GM19372 (cell line): ENCODE measurements around the gene GRAMD4.
A peak's percentile ranks its signal among the peaks of the same experiment; 100 is the strongest.

Experiments used
- ATAC-seq: cut with Tn5 transposase; IDR thresholded peaks from one replicate; pipeline ENCODE4 v1.9.1; 2021; ENCODE audit warnings: mild to moderate bottlenecking, low read depth, moderate library complexity; ENCODE audit not compliant: unreplicated experiment

GRAMD4 gene

DNA sequence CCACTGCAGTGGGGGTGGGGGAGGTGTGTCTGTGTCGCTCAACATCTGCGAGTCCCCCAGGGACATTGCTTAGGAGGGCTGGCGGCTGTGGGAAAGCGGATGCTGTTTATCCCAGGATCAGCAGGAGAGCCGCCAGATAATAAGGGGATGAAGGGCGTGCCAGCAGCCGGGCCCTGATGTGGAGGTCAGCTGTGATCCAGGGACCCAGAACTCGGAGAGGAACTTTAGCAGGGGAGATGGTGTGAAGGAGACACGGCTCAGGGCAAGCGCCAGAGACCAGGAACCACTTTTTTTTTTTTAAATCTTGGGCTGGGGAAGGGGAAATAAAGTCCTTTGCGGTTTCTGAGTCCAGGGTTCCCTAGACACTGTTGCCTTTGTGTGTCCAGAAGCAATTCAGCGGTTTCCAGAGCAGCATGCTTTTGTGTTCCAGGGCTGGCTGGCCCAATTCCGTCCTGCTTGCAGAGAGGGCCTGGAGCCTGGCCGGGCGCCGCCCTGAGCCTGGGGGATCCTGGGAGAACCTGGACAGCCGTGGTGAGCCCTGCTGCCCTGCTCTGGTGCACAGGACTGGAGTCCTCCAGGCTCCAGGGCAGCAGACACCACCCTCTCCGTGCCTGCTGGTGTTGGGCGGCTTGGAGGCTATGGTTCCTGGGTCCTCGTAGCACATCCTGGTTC is at the start of gene GRAMD4:
GRAMD4 (plus strand) TSS at position 557 of the 672 bp plus-strand sequence. CDS start 6,414 bp downstream, outside the sequence.
- no peak for ATAC-seq

DNA sequence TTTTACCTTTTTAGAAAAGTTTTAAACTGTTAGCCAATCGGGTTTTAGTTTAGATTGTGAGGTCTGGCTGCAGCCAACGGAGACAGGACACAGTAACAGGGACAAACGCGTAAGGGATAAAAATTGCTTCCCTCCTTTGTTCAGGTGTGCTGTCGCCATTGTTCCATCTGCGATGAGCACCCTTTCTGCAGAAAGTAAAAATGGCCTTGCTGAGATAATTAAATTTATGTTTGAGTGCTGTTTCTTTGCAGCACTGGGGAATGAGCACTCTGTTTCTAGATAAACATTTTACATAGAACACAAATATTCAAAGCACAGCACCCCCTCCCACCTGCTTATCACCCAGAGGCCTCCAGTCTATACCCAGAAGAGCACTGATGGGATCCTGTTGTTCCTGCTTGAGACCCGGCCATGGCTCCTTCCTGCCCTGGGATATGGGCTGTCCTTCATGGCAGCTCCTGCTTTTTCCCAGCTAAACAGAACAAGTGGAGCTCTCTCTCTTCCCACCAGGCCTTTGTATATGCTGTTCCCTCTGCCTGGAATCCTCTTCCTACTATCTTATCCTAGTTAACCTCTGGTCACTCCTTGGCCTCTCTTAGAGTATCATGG is 48.4 kb upstream of the GRAMD4 start:
- ATAC-seq = no peak

- no peak for ATAC-seq
These were observed 47.0 kb upstream of the GRAMD4 start for GRCh38 chr22:46572911-46573780.

GRCh38 chr22:46573781-46574437 is 46.3 kb upstream of the GRAMD4 start:
- no peak for ATAC-seq

- no peak for ATAC-seq
These were observed 45.7 kb upstream of the GRAMD4 start for GRCh38 chr22:46574438-46574992.

DNA sequence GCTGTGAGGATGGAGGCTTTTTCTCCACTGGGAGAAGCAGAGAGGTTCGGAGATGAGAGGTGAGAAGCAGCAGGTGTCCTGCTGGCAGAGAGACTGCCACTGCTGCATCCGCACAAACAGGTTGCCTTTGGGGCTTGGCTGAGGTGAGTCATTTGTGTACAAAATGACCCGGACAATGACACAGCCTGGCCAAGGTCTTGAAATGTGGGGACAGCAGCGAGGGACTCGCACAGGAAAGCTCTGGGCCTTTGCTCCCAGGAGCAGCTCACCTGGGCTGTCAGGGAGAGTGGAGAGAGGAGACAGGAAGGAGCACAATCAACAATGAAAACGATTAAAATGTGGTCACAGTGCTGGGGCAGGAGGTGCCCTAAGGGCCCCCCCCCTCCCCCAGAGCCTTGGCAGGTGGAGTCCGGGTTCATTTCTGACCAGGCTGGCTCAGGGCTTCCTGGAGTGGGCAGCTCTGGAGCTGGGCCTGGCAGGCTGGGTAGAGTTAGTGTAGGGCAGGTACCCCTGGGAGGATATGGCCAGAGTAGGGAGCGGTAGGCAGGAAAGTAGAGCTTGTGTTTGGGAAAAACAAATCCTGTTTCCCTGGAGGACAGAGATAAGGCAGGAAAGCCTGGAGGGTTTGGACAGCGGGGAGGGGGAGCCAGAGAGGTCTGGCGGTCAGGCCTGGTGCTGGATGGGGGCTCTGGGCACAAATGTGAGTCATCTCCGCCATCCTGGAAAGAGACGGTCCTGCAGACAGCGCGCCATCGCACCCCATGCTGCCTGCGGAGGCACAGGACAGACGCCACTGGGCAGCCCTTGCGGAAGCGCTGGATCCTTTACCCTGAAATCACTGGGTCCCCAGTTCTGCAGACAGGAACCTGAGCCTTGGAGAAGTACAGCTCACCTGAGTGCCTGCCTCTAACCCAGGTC is 44.9 kb upstream of the GRAMD4 start:
- ATAC-seq = no peak

DNA sequence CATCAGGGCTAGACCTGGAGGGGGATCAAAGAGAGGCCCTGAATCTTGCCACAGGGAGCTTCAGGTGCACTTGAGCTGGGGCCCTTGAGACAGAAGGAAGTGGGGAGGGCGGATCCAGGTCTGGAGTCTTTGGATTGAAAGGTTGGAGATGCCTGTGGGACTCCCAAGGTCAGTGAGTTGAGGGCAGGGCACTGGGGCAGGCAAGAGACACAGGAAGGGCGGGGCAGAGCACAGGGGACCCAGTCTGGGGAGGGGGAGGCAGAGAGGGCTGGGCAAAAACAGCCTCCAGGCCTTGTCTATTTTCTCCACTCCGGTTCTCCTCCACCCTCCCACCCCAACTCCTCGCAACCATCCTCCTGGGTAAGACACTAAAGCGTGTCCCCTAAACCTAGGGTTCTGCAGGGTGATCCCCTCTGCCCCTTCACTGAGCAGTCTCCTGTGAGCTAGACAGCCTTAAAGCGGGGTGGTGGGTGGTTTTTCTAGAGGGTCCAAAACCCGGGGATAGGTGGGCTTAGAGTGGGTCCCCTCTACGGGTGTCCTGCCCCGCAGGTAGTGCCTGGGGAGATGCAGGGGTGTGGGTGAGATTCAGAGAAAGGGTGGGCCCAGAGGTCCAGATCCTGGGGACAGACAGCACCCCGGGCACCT is 44.2 kb upstream of the GRAMD4 start:
- no peak for ATAC-seq

- peak; percentile 59 for ATAC-seq
These were observed 43.4 kb upstream of the GRAMD4 start for GRCh38 chr22:46576556-46577367.

- ATAC-seq = no peak
These were observed 42.6 kb upstream of the GRAMD4 start for GRCh38 chr22:46577368-46578249.

DNA sequence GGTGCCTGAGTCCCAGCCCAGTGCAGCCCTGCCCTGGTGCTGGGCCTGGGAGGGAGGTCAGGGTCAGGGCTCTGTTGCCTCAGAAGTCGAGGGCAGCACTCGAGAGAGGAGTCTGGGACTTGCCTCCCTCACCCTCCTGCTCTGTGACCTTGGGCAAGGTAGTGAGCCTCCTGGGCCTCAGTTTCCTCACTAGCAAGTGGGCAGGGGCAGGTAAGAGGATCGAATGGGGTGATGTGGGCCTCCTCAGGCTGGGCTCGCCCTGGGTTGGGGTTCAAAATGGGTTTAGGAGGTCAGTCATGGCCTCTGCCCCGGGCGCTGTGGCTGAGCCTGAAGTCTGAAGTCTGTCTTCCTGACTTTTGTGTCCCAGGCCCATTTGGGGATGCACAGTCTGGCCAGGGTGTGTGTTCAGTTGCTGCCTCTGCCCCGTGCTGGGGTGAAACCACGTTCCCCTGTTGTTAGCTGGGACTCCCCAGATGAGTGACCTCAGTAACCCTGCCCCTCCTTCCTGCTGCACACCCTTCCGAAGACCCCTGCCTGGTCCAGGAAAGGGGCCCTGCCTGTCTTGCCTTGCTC is 41.8 kb upstream of the GRAMD4 start:
- no peak for ATAC-seq

DNA sequence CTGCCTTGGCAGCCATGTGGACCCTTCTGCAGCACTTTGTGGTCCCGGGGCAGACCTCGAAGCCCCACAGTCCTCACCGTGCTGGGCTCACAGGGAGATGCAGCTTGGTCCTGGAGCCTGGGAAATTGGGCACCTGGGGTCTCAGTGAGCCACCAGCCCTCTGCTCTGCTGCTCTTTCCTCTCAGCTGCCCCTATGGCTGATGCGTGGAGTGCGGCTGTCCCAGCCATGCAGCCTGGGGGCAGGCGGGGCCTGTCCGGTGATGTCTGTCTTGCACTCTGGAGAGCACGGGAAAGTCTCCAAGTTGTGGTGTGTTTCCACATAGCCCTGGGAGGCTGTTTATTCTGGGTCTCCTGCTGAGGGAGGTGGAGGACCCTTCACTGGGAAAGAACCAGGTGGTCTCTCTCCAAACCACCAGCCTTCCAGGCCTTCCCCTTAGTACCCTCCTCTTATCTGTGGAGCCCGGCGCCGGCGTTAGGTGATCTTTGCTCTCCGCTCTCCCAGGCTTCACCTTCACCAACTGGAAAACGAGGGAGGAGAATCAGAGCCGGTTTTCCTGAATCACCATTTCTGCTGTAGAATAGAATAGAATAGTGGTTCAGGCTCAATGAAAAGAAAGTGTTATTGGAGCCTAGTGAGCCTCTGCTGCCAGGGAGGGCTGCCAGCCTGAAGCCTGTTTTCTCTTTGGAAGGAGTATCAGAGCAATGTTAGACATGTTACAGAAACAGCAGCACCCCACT is 41.2 kb upstream of the GRAMD4 start:
- no peak for ATAC-seq

DNA sequence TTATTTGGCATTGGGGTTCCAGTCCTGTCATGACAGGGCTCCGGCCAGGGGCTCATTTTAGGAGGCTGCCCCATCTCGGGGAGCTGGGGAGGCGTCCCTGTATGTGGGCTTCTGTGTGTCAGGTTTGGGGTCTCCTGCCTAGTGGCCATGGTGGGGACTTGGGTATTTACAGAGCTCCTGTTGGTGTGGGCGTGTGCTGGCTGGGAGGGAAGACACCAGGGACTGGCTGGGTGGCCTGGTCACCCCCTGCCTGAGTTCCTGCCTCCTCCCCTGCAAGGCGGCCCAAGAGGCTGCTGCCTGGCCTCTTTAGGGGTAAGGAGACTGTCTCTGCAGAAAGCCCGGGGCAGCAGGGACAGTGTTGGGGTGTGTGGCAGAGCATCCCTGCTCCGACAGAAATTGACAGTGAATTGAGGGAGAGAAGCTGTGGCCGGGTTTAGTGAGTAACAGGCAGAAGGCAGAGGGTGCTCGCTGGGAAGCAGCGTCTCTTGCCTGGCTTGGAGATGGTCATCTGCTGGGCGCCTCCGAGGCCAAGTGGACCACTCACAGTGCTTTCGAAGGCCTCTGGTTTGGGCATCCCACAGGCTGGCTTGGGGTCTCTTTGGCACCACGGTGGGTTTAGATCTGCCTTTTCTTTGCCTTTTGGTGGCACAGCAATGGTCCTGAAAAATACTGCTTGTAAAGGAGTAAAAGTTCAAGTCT is 40.3 kb upstream of the GRAMD4 start:
- no peak for ATAC-seq

DNA sequence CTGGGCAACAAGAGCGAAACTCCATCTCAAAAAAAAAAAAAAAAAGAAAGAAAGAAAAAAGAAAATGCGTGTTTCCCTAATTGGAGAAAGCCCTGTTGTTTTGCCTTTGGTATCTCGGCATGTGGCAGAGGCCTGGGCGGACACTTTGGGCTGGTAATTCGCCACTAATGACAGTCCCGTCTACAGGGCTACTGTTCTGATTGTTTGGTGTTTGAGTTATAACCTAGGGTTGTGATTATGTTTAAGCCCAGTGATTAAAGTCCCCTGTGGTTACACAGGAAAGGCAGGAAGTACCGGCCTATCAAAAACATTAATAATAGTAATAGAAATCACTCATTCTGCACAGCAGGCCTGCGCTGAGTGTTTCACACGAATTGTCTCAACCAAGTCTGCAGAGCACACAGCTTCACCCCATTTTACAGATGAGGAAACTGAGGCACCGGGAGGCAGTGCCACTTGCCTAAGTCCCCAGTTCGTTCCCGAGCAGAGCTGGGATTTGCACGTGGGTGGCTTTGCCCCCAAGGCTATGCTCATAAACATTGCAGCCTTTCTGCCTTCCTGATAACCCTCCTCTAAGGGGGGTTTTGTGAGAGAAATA is 39.1 kb upstream of the GRAMD4 start:
- no peak for ATAC-seq

DNA sequence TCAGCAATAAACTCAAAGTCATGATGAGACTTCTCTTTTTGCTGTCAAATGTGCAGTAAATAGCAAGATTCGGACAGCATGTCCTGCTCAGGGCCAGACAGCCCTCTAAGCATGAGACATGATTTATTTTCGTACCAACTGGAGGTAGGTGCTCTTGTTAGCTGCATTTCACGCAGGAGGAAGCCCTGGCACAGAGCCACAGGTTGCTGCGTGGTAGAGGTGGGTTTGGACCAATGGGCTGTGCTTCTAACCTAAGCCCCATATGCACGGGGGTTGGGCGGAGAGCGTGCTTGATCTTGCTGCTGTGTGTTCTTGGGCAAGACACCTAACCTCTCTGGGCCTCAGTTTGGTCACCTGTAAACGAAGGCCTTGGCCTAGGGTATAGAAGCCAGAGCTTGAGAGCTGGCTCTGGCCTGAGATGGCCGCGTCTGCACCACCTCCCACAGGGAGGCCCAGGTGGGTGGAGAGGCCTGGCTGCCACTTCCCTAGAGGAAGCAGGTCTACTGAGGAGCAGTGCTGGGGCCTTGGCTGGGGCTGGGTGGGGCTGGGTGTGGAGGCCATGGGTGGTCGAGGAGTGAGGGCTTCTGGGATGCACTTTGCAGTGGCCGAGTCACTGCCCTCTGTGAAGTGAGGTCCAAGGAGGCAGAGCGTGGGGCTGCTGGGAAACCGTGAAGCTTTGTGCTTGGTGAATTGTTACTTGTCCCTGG is 38.5 kb upstream of the GRAMD4 start:
- ATAC-seq = no peak
